ENCODE measurements around the gene PACSIN3. TPM values are rescaled to one million over a fixed set of nuclear protein-coding genes. Genes with fewer than 3 reads are reported as not detected.

PACSIN3 gene
- total RNA-seq, 1 experiment from 2014 or later, result 63.1 TPM

- no peak for ATAC-seq
- no peak overlapping the region for H3K4me3 ChIP-seq (replicated peaks in 1 of 2; ENCODE audit: low read depth in 1 of 2, low read length in 2 of 2)
- CTCF ChIA-PET, result no interaction called here
Measured at GRCh38 chr11:47229161-47229560, 42.9 kb upstream of the PACSIN3 start.

GRCh38 chr11:47225552-47226400 is 39.5 kb upstream of the PACSIN3 start:
- H3K4me2 ChIP-seq (ENCODE audit: low read length), result no peak overlapping the region
- no peak overlapping the region for H2AFZ ChIP-seq (ENCODE audit: low read depth, low read length, poor library complexity, severe bottlenecking)
- no peaks in the 10 kb centered on the region for H4K20me1 ChIP-seq (ENCODE audit: insufficient read depth)
- peaks cover 4% of the 10 kb centered on the region; the same call in 1 of the 2 replicates for H3K79me2 ChIP-seq (ENCODE audit: insufficient read depth, low read length)
- DNase-seq (ENCODE audit: low read depth, low spot score), result no peak
- no peak for ATAC-seq
- intact Hi-C loops (cut with micrococcal nuclease), result no loop called here
- no peaks in the 10 kb centered on the region for H3K27me3 ChIP-seq (ENCODE audit: insufficient read depth, low read length)
- no peaks in the 10 kb centered on the region for H3K9me2 ChIP-seq (ENCODE audit: insufficient read depth)
- peaks cover 12 to 16% of the 10 kb centered on the region in 2 experiments; a peak in 2 of 4 replicates for H3K36me3 ChIP-seq (ENCODE audit: control insufficient read depth in 1 of 2, insufficient read depth in 2 of 2, low read length in 2 of 2)
- TF ChIP-seq RAD21 (IDR thresholded peaks at IDR 0.05; ENCODE audit: low read depth), result no peak
- no peak overlapping the region for H3K4me3 ChIP-seq (replicated peaks in 1 of 2; ENCODE audit: low read depth in 1 of 2, low read length in 2 of 2)
- BruUV-seq (replicated peaks), result no TSS peak
- no peak overlapping the region for H3K9ac ChIP-seq (ENCODE audit: low read length)
- H3K9me3 ChIP-seq (ENCODE audit: control insufficient read depth in 1 of 2, insufficient read depth in 1 of 2, low read depth in 1 of 2, low read length in 2 of 2), result no peaks in the 10 kb centered on the region
- ChIA-PET RAD21 (ENCODE audit: low non-redundant PET in 1 of 2, low total read pairs in 2 of 2, uncharacterized antibody in 2 of 2, unreplicated experiment in 2 of 2) (interaction anchor here in 1 of 2 experiments (0.7 kb wide), 1 partner anchor 11 kb away, joined by 3 read pairs; the partner anchor contains the start of gene DDB2), CTCF (no interaction called here), POLR2A (no interaction called here)
- no peak overlapping the region for H3K27ac ChIP-seq (ENCODE audit: low read depth, low read length)
- H3K4me1 ChIP-seq (ENCODE audit: control insufficient read depth in 1 of 2, insufficient read depth in 2 of 2, low read length in 2 of 2), result peaks cover 0 to under 1% of the 10 kb centered on the region in 2 experiments; a peak in 2 of 4 replicates

More at GRCh38 chr11:47229161-47229560, 42.9 kb upstream of the PACSIN3 start:
- intact Hi-C loops (cut with micrococcal nuclease), result no loop called here
- H3K27me3 ChIP-seq (ENCODE audit: insufficient read depth, low read length), result no peaks in the 10 kb centered on the region
- BruUV-seq (replicated peaks), result no TSS peak
- H3K4me2 ChIP-seq (ENCODE audit: low read length), result no peak overlapping the region
- H2AFZ ChIP-seq (ENCODE audit: low read depth, low read length, poor library complexity, severe bottlenecking), result no peak overlapping the region
- RAD21 ChIA-PET (ENCODE audit: low non-redundant PET in 1 of 2, low total read pairs in 2 of 2, uncharacterized antibody in 2 of 2, unreplicated experiment in 2 of 2), result no interaction called here
- H3K9me2 ChIP-seq (ENCODE audit: insufficient read depth), result no peaks in the 10 kb centered on the region
- H3K9me3 ChIP-seq (ENCODE audit: control insufficient read depth in 1 of 2, insufficient read depth in 1 of 2, low read depth in 1 of 2, low read length in 2 of 2), result no peaks in the 10 kb centered on the region
- no peak overlapping the region for H3K27ac ChIP-seq (ENCODE audit: low read depth, low read length)
- H3K79me2 ChIP-seq (ENCODE audit: insufficient read depth, low read length), result no peaks in the 10 kb centered on the region
- H3K9ac ChIP-seq (ENCODE audit: low read length), result no peak overlapping the region
- no peaks in the 10 kb centered on the region for H4K20me1 ChIP-seq (ENCODE audit: insufficient read depth)
- H3K36me3 ChIP-seq (ENCODE audit: control insufficient read depth in 1 of 2, insufficient read depth in 2 of 2, low read length in 2 of 2), result peaks cover 6 to 8% of the 10 kb centered on the region in 2 experiments; a peak in 2 of 4 replicates
- POLR2A ChIA-PET, result no interaction called here
- DNase-seq (ENCODE audit: low read depth, low spot score), result no peak
- H3K4me1 ChIP-seq (ENCODE audit: control insufficient read depth in 1 of 2, insufficient read depth in 2 of 2, low read length in 2 of 2), result no peaks in the 10 kb centered on the region
- TF ChIP-seq SIN3A (IDR thresholded peaks at IDR 0.05; ENCODE audit: low read depth) (no peak), TCF7L2 (IDR thresholded peaks at IDR 0.05; ENCODE audit: borderline replicate concordance, extremely low read depth, insufficient read depth, insufficient read length) (no peak)

Measured in HCT116 (cell line).